ENCODE results near the gene SLC6A20. TPM values are rescaled to one million over a fixed set of nuclear protein-coding genes. Genes with fewer than 3 reads are reported as not detected.

The SLC6A20 gene
- total and polyA plus RNA-seq, 2 of the 13 experiments (the other 11 are each of a cell fraction or from before 2014, with no cell fraction given): not detected

DNA sequence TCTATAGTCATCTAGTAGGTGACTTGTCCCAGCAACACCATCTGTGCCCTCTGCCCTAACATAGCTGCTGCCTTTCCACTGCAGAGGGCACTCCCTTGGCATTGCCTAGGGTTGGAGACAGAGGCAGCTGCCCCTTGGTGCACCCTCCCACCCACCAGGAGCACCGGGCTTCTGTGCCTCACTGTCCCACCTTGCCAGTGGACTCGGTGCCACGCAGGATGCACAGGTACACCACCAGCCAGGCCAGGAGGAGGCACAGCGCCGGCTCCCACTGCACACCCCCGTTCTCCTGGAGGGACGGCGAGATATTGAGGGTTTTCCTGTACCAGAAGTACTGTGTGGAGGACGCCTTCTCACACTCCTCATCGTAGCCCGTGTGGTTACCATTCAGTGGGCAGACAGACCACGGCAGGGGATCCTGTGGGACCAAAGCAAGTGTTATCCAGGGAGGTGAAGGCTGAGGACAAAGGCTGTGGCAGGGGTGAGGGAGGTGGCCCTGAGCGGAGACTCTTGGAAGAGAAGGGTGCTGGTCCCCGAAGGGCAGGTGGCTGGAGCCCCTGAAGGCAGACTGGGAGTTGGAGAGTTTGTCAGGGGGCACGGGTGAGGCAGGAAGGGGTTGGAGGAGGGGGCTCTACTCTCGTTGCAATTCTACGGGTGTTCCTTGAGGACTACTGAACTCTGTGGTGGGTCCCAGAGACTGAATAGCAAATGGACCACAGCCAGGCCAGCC, 20.6 kb downstream of the SLC6A20 start (continued):
- TF ChIP-seq, protein P1, sequence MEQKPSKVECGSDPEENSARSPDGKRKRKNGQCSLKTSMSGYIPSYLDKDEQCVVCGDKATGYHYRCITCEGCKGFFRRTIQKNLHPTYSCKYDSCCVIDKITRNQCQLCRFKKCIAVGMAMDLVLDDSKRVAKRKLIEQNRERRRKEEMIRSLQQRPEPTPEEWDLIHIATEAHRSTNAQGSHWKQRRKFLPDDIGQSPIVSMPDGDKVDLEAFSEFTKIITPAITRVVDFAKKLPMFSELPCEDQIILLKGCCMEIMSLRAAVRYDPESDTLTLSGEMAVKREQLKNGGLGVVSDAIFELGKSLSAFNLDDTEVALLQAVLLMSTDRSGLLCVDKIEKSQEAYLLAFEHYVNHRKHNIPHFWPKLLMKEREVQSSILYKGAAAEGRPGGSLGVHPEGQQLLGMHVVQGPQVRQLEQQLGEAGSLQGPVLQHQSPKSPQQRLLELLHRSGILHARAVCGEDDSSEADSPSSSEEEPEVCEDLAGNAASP (CRISPR knock-in tag; IDR thresholded peaks at IDR 0.05; ENCODE audit: borderline replicate concordance): no peak
- TF ChIP-seq ZFP1 (CRISPR knock-in tag; IDR thresholded peaks at IDR 0.05) (no peak), KMT2B (CRISPR knock-in tag; IDR thresholded peaks at IDR 0.05) (no peak), ELF3 (CRISPR knock-in tag; IDR thresholded peaks at IDR 0.05) (no peak), DPF2 (CRISPR knock-in tag; IDR thresholded peaks at IDR 0.05; ENCODE audit: borderline replicate concordance, low read depth) (no peak), GATAD1 (CRISPR knock-in tag; IDR thresholded peaks at IDR 0.05) (no peak), TSC22D2 (CRISPR knock-in tag; IDR thresholded peaks at IDR 0.05; ENCODE audit: borderline replicate concordance) (no peak), ZNF136 (CRISPR knock-in tag; IDR thresholded peaks at IDR 0.05; ENCODE audit: low read depth) (no peak)
- TF ChIP-seq, protein P2, sequence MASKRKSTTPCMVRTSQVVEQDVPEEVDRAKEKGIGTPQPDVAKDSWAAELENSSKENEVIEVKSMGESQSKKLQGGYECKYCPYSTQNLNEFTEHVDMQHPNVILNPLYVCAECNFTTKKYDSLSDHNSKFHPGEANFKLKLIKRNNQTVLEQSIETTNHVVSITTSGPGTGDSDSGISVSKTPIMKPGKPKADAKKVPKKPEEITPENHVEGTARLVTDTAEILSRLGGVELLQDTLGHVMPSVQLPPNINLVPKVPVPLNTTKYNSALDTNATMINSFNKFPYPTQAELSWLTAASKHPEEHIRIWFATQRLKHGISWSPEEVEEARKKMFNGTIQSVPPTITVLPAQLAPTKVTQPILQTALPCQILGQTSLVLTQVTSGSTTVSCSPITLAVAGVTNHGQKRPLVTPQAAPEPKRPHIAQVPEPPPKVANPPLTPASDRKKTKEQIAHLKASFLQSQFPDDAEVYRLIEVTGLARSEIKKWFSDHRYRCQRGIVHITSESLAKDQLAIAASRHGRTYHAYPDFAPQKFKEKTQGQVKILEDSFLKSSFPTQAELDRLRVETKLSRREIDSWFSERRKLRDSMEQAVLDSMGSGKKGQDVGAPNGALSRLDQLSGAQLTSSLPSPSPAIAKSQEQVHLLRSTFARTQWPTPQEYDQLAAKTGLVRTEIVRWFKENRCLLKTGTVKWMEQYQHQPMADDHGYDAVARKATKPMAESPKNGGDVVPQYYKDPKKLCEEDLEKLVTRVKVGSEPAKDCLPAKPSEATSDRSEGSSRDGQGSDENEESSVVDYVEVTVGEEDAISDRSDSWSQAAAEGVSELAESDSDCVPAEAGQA (IDR thresholded peaks at IDR 0.05; ENCODE audit: low read depth): no peak
- TF ChIP-seq, protein P2 (CRISPR knock-in tag; IDR thresholded peaks at IDR 0.05; ENCODE audit: borderline replicate concordance): no peak
- TF ChIP-seq, protein P3, sequence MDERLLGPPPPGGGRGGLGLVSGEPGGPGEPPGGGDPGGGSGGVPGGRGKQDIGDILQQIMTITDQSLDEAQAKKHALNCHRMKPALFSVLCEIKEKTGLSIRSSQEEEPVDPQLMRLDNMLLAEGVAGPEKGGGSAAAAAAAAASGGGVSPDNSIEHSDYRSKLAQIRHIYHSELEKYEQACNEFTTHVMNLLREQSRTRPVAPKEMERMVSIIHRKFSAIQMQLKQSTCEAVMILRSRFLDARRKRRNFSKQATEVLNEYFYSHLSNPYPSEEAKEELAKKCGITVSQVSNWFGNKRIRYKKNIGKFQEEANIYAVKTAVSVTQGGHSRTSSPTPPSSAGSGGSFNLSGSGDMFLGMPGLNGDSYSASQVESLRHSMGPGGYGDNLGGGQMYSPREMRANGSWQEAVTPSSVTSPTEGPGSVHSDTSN (CRISPR knock-in tag; IDR thresholded peaks at IDR 0.05): no peak
- TF ChIP-seq, protein P4, sequence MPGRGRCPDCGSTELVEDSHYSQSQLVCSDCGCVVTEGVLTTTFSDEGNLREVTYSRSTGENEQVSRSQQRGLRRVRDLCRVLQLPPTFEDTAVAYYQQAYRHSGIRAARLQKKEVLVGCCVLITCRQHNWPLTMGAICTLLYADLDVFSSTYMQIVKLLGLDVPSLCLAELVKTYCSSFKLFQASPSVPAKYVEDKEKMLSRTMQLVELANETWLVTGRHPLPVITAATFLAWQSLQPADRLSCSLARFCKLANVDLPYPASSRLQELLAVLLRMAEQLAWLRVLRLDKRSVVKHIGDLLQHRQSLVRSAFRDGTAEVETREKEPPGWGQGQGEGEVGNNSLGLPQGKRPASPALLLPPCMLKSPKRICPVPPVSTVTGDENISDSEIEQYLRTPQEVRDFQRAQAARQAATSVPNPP (CRISPR knock-in tag; IDR thresholded peaks at IDR 0.05): no peak
